HEK293 (cell line): ENCODE measurements around the gene ETF1.

Source experiments
- CTCF ChIA-PET: fragments of 350-600 bp; formaldehyde crosslinking; extraction: SDS; loops from one replicate; lab custom pipeline; 2021; ENCODE audit warnings: antibody characterized with exemption; lab: Yijun Ruan, JAX
- POLR2A ChIA-PET: fragments of 300-600 bp; formaldehyde crosslinking; extraction: SDS; loops from one replicate; lab custom pipeline; 2020; ENCODE audit warnings: antibody characterized with exemption, inconsistent platforms; lab: Yijun Ruan, JAX
- H3K27ac ChIP-seq: fragments of 200-500 bp; sonication (Bioruptor generic); 2 replicates; pipeline ENCODE4 v1.5.1; 2014; ENCODE audit warnings: low read depth, low read length, control low read depth, inconsistent platforms; ENCODE audit errors: extremely low read depth
- H3K36me3 ChIP-seq, 2 experiments: fragments of 200-500 bp in 1 of 2; sonication (Bioruptor generic) in 1 of 2; 1 replicate in 1 of 2; 2 replicates in 1 of 2; pipeline ENCODE4 v1.5.1; 2014 to 2017; ENCODE audit warnings: inconsistent platforms in 2 of 2, low read length in 2 of 2; ENCODE audit not compliant: control insufficient read depth in 2 of 2, insufficient read depth in 1 of 2
- H3K4me1 ChIP-seq: fragments of 200-500 bp; sonication (Bioruptor generic); 2 replicates; pipeline ENCODE4 v1.5.1; 2014; ENCODE audit warnings: mild to moderate bottlenecking, low read length, inconsistent platforms; ENCODE audit not compliant: control insufficient read depth, insufficient read depth
- H3K4me3 ChIP-seq: 2 replicates; pipeline ENCODE4 v1.5.1; 2011; ENCODE audit warnings: low read depth, mild to moderate bottlenecking, control low read depth, low read length, moderate library complexity
- H3K9me3 ChIP-seq: fragments of 200-500 bp; sonication (Bioruptor generic); 2 replicates; pipeline ENCODE4 v1.5.1; 2014; ENCODE audit warnings: low read depth, low read length, inconsistent platforms; ENCODE audit not compliant: control insufficient read depth, insufficient read depth
- BCL11B ChIP-seq: fragments of 450-650 bp; formaldehyde crosslinking; IDR thresholded peaks from 2 replicates; pipeline ENCODE4 v1.5.1; 2016; ENCODE audit warnings: low read depth, missing biosample characterization, missing genetic modification characterization
- EGR2 ChIP-seq: fragments of 450-650 bp; formaldehyde crosslinking; IDR thresholded peaks from 2 replicates; pipeline ENCODE4 v1.5.1; 2016; ENCODE audit warnings: low read depth, missing biosample characterization, missing genetic modification characterization
- MYNN ChIP-seq: fragments of 450-650 bp; formaldehyde crosslinking; IDR thresholded peaks from 2 replicates; pipeline ENCODE4 v1.5.1; 2016; ENCODE audit warnings: missing biosample characterization, missing genetic modification characterization, borderline replicate concordance
- PRDM1 ChIP-seq: fragments of 450-650 bp; formaldehyde crosslinking; IDR thresholded peaks from 2 replicates; pipeline ENCODE4; 2016; ENCODE audit warnings: missing biosample characterization, missing genetic modification characterization
- SALL2 ChIP-seq: fragments of 450-650 bp; formaldehyde crosslinking; IDR thresholded peaks from 2 replicates; pipeline ENCODE4 v1.5.0; 2017; ENCODE audit warnings: missing biosample characterization, mild to moderate bottlenecking, missing genetic modification characterization, borderline replicate concordance
- SP2 ChIP-seq: fragments of 450-650 bp; formaldehyde crosslinking; IDR thresholded peaks from 2 replicates; pipeline ENCODE4 v1.5.1; 2016; ENCODE audit warnings: missing biosample characterization, missing genetic modification characterization
- ZBTB17 ChIP-seq: fragments of 450-650 bp; formaldehyde crosslinking; IDR thresholded peaks from 2 replicates; pipeline ENCODE4 v1.5.1; 2016; ENCODE audit warnings: missing biosample characterization, missing genetic modification characterization
- ZFP37 ChIP-seq: fragments of 450-650 bp; formaldehyde crosslinking; IDR thresholded peaks from 2 replicates; pipeline ENCODE4 v1.5.1; 2016; ENCODE audit warnings: missing biosample characterization, missing genetic modification characterization
- ZNF133 ChIP-seq: fragments of 450-650 bp; formaldehyde crosslinking; IDR thresholded peaks from 2 replicates; pipeline ENCODE4 v1.5.1; 2016; ENCODE audit warnings: missing biosample characterization, missing genetic modification characterization
- ZNF138 ChIP-seq: fragments of 450-650 bp; formaldehyde crosslinking; IDR thresholded peaks from 2 replicates; pipeline ENCODE4 v1.5.1; 2016; ENCODE audit warnings: missing biosample characterization, missing genetic modification characterization, borderline replicate concordance
- ZNF146 ChIP-seq: fragments of 450-650 bp; formaldehyde crosslinking; IDR thresholded peaks from 2 replicates; pipeline ENCODE4 v1.5.1; 2016; ENCODE audit warnings: missing biosample characterization, missing genetic modification characterization
- ZNF391 ChIP-seq: fragments of 450-650 bp; formaldehyde crosslinking; IDR thresholded peaks from 2 replicates; pipeline ENCODE4 v1.5.1; 2016; ENCODE audit warnings: low read depth, missing biosample characterization, missing genetic modification characterization, borderline replicate concordance
- ZNF473 ChIP-seq: fragments of 450-650 bp; formaldehyde crosslinking; IDR thresholded peaks from 2 replicates; pipeline ENCODE4 v1.5.1; 2017; ENCODE audit warnings: missing biosample characterization, missing genetic modification characterization
- ZNF501 ChIP-seq: fragments of 450-650 bp; formaldehyde crosslinking; IDR thresholded peaks from 2 replicates; pipeline ENCODE4 v1.5.1; 2016; ENCODE audit warnings: missing biosample characterization, missing genetic modification characterization
- ZNF600 ChIP-seq: fragments of 450-650 bp; formaldehyde crosslinking; IDR thresholded peaks from 2 replicates; pipeline ENCODE4 v1.5.1; 2016; ENCODE audit warnings: missing biosample characterization, missing genetic modification characterization
- ZNF791 ChIP-seq: fragments of 450-650 bp; formaldehyde crosslinking; IDR thresholded peaks from 2 replicates; pipeline ENCODE4 v1.5.1; 2016; ENCODE audit warnings: missing biosample characterization, missing genetic modification characterization
- ZSCAN30 ChIP-seq: fragments of 450-650 bp; IDR thresholded peaks from 2 replicates; pipeline ENCODE4 v1.5.1; 2018; ENCODE audit warnings: missing biosample characterization, mild to moderate bottlenecking, missing genetic modification characterization, moderate library complexity
- TF ChIP-seq, protein P1 (sequence below): IDR thresholded peaks from 2 replicates; pipeline ENCODE4 v1.6.1; 2011; ENCODE audit warnings: mild to moderate bottlenecking, low read depth, low read length, borderline replicate concordance
- TF ChIP-seq, protein P2 (sequence below): fragments of 450-650 bp; formaldehyde crosslinking; IDR thresholded peaks from 2 replicates; pipeline ENCODE4 v1.5.1; 2017; ENCODE audit warnings: missing biosample characterization, missing genetic modification characterization
- TF ChIP-seq, protein P3 (sequence below): fragments of 450-650 bp; formaldehyde crosslinking; IDR thresholded peaks from 2 replicates; pipeline ENCODE4 v1.5.1; 2016; ENCODE audit warnings: missing biosample characterization, missing genetic modification characterization
- TF ChIP-seq, protein P4 (sequence below): fragments of 450-650 bp; formaldehyde crosslinking; IDR thresholded peaks from 2 replicates; pipeline ENCODE4 v1.5.1; 2016; ENCODE audit warnings: missing biosample characterization, missing genetic modification characterization
- TF ChIP-seq, protein P5 (sequence below): fragments of 450-650 bp; formaldehyde crosslinking; IDR thresholded peaks from 2 replicates; pipeline ENCODE4 v1.5.1; 2016; ENCODE audit warnings: missing biosample characterization, missing genetic modification characterization

ETF1 gene

DNA sequence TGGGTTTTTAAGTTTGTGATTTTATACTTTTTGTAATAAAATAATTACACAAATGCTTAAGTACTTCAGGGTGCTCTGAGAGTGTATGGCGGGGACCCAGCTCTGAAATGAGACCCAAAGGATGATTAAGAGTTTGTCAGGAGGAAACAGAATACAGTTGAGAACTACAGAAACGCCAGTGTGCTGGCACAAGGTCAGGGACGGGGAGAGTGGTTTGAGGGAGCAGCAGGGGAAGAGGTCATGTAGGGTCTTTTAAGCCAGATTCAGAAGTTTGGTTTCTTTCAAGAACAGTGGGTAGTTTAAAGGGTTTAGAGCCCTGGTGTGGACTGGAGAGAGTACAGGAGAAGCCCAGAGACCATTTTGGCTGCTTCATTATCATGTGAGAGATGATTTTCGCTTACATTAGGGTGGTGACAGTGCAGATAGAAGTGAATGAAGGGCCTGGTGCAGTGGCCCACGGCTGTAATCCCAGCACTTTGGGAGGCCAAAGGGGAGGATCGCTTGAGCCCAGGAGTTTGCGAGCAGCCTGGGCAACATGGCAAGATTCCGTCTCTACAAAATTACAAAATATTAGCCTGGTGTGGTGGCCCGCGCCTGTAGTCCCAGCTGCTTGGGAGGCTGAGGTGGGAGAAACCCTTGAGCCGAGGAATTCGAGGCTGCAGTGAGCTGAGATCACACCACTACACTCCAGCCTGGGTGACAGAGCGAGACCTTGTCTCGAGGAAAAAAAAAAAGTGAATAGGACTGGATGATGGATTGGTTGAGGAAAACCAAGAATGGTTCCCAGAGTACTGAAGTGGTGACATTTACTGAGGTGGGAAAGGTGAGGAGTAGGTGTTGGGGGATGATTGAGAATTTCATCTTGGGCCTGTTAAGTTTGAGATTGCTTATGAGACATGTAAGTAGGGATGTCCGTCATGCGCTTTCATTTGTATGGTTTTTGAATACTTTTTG lies 1.4 kb upstream of the ETF1 start:
- ChIA-PET CTCF (interaction anchor here (0.6 to 2.9 kb wide), 3 partner anchors 40 to 151 kb away, joined by 4 to 10 read pairs (median 6); no protein-coding TSS in a partner anchor), POLR2A (interaction anchor here (0.7 to 2.7 kb wide), 11 partner anchors 8 to 192 kb away, joined by 3 to 30 read pairs (median 9); partner anchors contain the start of genes EGR1, HSPA9, KDM3B and REEP2)
- peak overlapping the region; percentile 98 for H3K4me3 ChIP-seq
- H3K4me1 ChIP-seq: peaks cover 11% of the 10 kb centered on the region
- TF ChIP-seq EGR2 (tag by site-specific recombination) (no peak), ZNF600 (peak; percentile 23; the same call in 1 of the 2 replicates), ZNF791 (tag by site-specific recombination) (no peak), SP2 (tag by site-specific recombination) (no peak), MYNN (tag by site-specific recombination) (peak; percentile 45; the same call in 1 of the 2 replicates), ZNF501 (tag by site-specific recombination) (0 out of 2 replicates have a peak, but pooled peaks have one; percentile 37), PRDM1 (tag by site-specific recombination) (peak; percentile 78), ZBTB17 (tag by site-specific recombination) (0 out of 2 replicates have a peak, but pooled peaks have one; percentile 15)
- TF ChIP-seq, protein P1, sequence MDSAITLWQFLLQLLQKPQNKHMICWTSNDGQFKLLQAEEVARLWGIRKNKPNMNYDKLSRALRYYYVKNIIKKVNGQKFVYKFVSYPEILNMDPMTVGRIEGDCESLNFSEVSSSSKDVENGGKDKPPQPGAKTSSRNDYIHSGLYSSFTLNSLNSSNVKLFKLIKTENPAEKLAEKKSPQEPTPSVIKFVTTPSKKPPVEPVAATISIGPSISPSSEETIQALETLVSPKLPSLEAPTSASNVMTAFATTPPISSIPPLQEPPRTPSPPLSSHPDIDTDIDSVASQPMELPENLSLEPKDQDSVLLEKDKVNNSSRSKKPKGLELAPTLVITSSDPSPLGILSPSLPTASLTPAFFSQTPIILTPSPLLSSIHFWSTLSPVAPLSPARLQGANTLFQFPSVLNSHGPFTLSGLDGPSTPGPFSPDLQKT: no peak
- TF ChIP-seq, protein P2, sequence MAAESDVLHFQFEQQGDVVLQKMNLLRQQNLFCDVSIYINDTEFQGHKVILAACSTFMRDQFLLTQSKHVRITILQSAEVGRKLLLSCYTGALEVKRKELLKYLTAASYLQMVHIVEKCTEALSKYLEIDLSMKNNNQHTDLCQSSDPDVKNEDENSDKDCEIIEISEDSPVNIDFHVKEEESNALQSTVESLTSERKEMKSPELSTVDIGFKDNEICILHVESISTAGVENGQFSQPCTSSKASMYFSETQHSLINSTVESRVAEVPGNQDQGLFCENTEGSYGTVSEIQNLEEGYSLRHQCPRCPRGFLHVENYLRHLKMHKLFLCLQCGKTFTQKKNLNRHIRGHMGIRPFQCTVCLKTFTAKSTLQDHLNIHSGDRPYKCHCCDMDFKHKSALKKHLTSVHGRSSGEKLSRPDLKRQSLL (tag by site-specific recombination): 0 out of 2 replicates have a peak, but pooled peaks have one; percentile 32
- TF ChIP-seq, protein P3, sequence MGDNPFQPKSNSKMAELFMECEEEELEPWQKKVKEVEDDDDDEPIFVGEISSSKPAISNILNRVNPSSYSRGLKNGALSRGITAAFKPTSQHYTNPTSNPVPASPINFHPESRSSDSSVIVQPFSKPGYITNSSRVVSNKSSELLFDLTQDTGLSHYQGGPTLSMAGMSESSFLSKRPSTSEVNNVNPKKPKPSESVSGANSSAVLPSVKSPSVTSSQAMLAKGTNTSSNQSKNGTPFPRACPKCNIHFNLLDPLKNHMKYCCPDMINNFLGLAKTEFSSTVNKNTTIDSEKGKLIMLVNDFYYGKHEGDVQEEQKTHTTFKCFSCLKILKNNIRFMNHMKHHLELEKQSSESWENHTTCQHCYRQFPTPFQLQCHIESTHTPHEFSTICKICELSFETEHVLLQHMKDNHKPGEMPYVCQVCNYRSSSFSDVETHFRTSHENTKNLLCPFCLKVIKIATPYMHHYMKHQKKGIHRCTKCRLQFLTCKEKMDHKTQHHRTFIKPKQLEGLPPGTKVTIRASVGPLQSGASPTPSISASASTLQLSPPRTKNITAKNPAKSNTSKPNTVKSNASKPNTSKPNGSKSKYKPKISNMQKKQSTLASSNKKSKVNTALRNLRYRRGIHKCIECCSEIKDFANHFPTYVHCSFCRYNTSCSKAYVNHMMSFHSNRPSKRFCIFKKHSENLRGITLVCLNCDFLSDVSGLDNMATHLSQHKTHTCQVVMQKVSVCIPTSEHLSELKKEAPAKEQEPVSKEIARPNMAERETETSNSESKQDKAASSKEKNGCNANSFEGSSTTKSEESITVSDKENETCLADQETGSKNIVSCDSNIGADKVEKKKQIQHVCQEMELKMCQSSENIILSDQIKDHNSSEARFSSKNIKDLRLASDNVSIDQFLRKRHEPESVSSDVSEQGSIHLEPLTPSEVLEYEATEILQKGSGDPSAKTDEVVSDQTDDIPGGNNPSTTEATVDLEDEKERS (tag by site-specific recombination): no peak
- TF ChIP-seq, protein P4, sequence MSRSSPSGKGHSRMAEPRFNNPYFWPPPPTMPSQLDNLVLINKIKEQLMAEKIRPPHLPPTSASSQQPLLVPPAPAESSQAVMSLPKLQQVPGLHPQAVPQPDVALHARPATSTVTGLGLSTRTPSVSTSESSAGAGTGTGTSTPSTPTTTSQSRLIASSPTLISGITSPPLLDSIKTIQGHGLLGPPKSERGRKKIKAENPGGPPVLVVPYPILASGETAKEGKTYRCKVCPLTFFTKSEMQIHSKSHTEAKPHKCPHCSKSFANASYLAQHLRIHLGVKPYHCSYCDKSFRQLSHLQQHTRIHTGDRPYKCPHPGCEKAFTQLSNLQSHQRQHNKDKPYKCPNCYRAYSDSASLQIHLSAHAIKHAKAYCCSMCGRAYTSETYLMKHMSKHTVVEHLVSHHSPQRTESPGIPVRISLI: peak; percentile 82
- peak overlapping the region; percentile 76; the same call in 1 of the 2 replicates for H3K27ac ChIP-seq
- no peaks in the 10 kb centered on the region for H3K9me3 ChIP-seq
- H3K36me3 ChIP-seq: peaks cover 0 to 24% of the 10 kb centered on the region in 2 experiments; a peak in 2 of 3 replicates

DNA sequence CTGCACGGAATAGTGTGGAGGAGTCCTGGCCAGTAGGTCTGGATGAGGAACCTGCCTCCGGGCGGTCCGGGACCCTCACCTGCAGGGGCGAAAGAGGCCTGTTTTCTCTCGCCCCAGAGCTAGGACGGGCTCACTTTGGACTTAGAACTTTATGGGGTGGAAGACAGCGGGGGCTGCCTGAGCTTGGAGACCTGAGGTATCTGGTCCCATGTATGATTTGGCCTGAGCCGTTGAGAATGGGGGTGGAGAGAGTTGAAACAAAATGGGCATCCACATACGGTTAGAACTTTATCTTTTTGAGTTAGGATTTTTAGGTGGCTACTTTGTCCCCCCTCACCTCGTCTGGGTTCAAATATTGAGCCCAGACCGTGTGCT lies 681 bp upstream of the ETF1 start:
- Histone ChIP-seq H3K4me3 (peak overlapping the region; percentile 98), H3K36me3 (peaks cover 0 to 30% of the 10 kb centered on the region in 2 experiments; a peak in 2 of 3 replicates), H3K9me3 (no peaks in the 10 kb centered on the region), H3K27ac (peak overlapping the region; percentile 76)
- CTCF ChIA-PET: interaction anchor here (0.6 to 2.9 kb wide), 3 partner anchors 40 to 1370 kb away, joined by 4 to 10 read pairs (median 6); no protein-coding TSS in a partner anchor
- 0 out of 2 replicates have a peak, but pooled peaks have one; percentile 56 for TF ChIP-seq ZFP37 (tag by site-specific recombination)
- peak; percentile 48; the same call in 1 of the 2 replicates for TF ChIP-seq ZNF501 (tag by site-specific recombination)
- TF ChIP-seq ZNF133 (tag by site-specific recombination): no peak
- TF ChIP-seq, protein P5, sequence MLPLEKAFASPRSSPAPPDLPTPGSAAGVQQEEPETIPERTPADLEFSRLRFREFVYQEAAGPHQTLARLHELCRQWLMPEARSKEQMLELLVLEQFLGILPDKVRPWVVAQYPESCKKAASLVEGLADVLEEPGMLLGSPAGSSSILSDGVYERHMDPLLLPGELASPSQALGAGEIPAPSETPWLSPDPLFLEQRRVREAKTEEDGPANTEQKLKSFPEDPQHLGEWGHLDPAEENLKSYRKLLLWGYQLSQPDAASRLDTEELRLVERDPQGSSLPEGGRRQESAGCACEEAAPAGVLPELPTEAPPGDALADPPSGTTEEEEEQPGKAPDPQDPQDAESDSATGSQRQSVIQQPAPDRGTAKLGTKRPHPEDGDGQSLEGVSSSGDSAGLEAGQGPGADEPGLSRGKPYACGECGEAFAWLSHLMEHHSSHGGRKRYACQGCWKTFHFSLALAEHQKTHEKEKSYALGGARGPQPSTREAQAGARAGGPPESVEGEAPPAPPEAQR (tag by site-specific recombination): no peak
- TF ChIP-seq SALL2: no peak
- 0 out of 2 replicates have a peak, but pooled peaks have one; percentile 61 for TF ChIP-seq ZNF138
- no peak for TF ChIP-seq ZNF473 (tag by site-specific recombination)
- TF ChIP-seq ZNF146: no peak
- 0 out of 2 replicates have a peak, but pooled peaks have one; percentile 58 for TF ChIP-seq BCL11B (tag by site-specific recombination)
- peak; percentile 5; the same call in 1 of the 2 replicates for TF ChIP-seq ZSCAN30 (tag by site-specific recombination)
- TF ChIP-seq ZNF391 (tag by site-specific recombination): 0 out of 2 replicates have a peak, but pooled peaks have one; percentile 1
- peak; percentile 82 for TF ChIP-seq ZNF600
- TF ChIP-seq, all 188 proteins: peak for 7
- POLR2A ChIA-PET: interaction anchor here (0.6 to 2.7 kb wide), 26 partner anchors 9 to 655 kb away, joined by 3 to 30 read pairs (median 5); partner anchors contain the start of genes BRD8, CDC23, CDC25C and EGR1
- peaks cover 11% of the 10 kb centered on the region for H3K4me1 ChIP-seq
